ENCODE measurements around the gene TRAK1.
A peak's percentile ranks its signal among the peaks of the same experiment; 100 is the strongest.

Gene TRAK1

GRCh38 chr3:42095540-42095939, 4.4 kb downstream of the TRAK1 start:
- H3K9me3 Mint-ChIP-seq: peaks cover 22% of the 10 kb centered on the region
- TF ChIP-seq CTCF (IDR thresholded peaks at IDR 0.05): no peak
- peaks cover 33% of the 10 kb centered on the region for H3K36me3 Mint-ChIP-seq (ENCODE audit: low read depth)
- peaks cover 39% of the 10 kb centered on the region for H3K4me1 Mint-ChIP-seq
- no peaks in the 10 kb centered on the region for H3K27me3 Mint-ChIP-seq (ENCODE audit: low read depth, poor library complexity)
- no peak overlapping the region for H3K4me3 Mint-ChIP-seq
- DNase-seq: no peak
- H3K27ac Mint-ChIP-seq: no peak overlapping the region

GRCh38 chr3:42096796-42097565, 5.8 kb downstream of the TRAK1 start:
- H3K9me3 Mint-ChIP-seq: peaks cover 10% of the 10 kb centered on the region
- H3K36me3 Mint-ChIP-seq (ENCODE audit: low read depth): peaks cover 19% of the 10 kb centered on the region
- peaks cover 40% of the 10 kb centered on the region for H3K4me1 Mint-ChIP-seq
- no peak overlapping the region for H3K4me3 Mint-ChIP-seq
- DNase-seq: no peak
- H3K27me3 Mint-ChIP-seq (ENCODE audit: low read depth, poor library complexity): no peaks in the 10 kb centered on the region
- H3K27ac Mint-ChIP-seq: no peak overlapping the region
- TF ChIP-seq CTCF (IDR thresholded peaks at IDR 0.05): no peak

- DNase-seq: no peak
- no peak for TF ChIP-seq CTCF (IDR thresholded peaks at IDR 0.05)
- Mint-ChIP-seq H3K4me3 (no peak overlapping the region), H3K27ac (no peak overlapping the region), H3K36me3 (ENCODE audit: low read depth) (peaks cover 17% of the 10 kb centered on the region), H3K9me3 (peaks cover 4% of the 10 kb centered on the region), H3K27me3 (ENCODE audit: low read depth, poor library complexity) (no peaks in the 10 kb centered on the region), H3K4me1 (peaks cover 44% of the 10 kb centered on the region)
These were observed 6.4 kb downstream of the TRAK1 start for GRCh38 chr3:42097566-42097946.

- Mint-ChIP-seq H3K27ac (peak overlapping the region; percentile 74), H3K4me3 (no peak overlapping the region), H3K9me3 (peaks cover 6% of the 10 kb centered on the region)
These were observed 7.0 kb downstream of the TRAK1 start for GRCh38 chr3:42098171-42098570.

GRCh38 chr3:42099020-42099765, 8.0 kb downstream of the TRAK1 start:
- Mint-ChIP-seq H3K27me3 (ENCODE audit: low read depth, poor library complexity) (no peaks in the 10 kb centered on the region), H3K27ac (no peak overlapping the region), H3K9me3 (peaks cover 16% of the 10 kb centered on the region), H3K4me1 (peaks cover 49% of the 10 kb centered on the region), H3K36me3 (ENCODE audit: low read depth) (peaks cover 25% of the 10 kb centered on the region), H3K4me3 (no peak overlapping the region)
- no peak for DNase-seq
- no peak for TF ChIP-seq CTCF (IDR thresholded peaks at IDR 0.05)

More at GRCh38 chr3:42098171-42098570, 7.0 kb downstream of the TRAK1 start:
- TF ChIP-seq CTCF (IDR thresholded peaks at IDR 0.05): no peak
- DNase-seq: no peak
- Mint-ChIP-seq H3K4me1 (peaks cover 49% of the 10 kb centered on the region), H3K36me3 (ENCODE audit: low read depth) (peaks cover 17% of the 10 kb centered on the region), H3K27me3 (ENCODE audit: low read depth, poor library complexity) (no peaks in the 10 kb centered on the region)
